Fibroblast of the aortic adventitia (primary cell): Measurements from ENCODE around the gene PPBP. TPM values are rescaled to one million over a fixed set of nuclear protein-coding genes. Genes with fewer than 3 reads are reported as not detected.

Experiments
- DNase-seq: peaks from one replicate; pipeline ENCODE4 v3.0.0-alpha.2; 2010; ENCODE audit warnings: low read depth
- H3K4me3 ChIP-seq: 2 replicates; pipeline ENCODE4 v1.5.1; 2011; ENCODE audit warnings: low read depth, mild to moderate bottlenecking, control low read depth, low read length, moderate library complexity
- total RNA-seq: library from RNA; depleted of rRNA; stranded (reverse); fragments of >200 nt; gene quantifications from 2 replicates; pipeline ENCODE4 v1.2.3, GENCODE V29; 2012; ENCODE audit warnings: low replicate concordance
- TF ChIP-seq, protein P1 (sequence below): IDR thresholded peaks from 2 replicates; pipeline ENCODE4 v1.5.1; 2011; ENCODE audit warnings: mild to moderate bottlenecking, low read length, control low read depth, inconsistent platforms; ENCODE audit not compliant: insufficient read depth

PPBP gene
- total RNA-seq, 1 donor: not detected

DNA sequence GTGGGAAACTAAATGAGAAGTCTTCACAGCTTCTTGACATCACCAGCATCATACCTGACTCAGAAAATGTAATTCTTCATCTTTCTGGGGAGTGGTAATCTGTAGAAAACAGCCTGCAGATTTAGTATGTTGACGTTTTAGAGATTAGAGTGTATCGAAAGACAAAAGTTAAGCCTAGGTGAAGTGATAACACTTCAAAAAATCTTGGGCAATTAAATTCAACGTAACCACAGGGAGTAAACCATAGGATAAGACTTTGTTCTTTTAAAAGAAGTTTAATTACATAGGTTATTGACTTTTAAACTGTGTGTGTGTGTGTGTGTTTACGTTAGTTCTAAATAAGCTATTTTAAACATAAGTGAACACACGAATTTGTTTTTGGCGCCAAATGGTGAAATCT, 12.3 kb upstream of the PPBP start:
- no peak for DNase-seq
- no peak overlapping the region for H3K4me3 ChIP-seq
- TF ChIP-seq, protein P1, sequence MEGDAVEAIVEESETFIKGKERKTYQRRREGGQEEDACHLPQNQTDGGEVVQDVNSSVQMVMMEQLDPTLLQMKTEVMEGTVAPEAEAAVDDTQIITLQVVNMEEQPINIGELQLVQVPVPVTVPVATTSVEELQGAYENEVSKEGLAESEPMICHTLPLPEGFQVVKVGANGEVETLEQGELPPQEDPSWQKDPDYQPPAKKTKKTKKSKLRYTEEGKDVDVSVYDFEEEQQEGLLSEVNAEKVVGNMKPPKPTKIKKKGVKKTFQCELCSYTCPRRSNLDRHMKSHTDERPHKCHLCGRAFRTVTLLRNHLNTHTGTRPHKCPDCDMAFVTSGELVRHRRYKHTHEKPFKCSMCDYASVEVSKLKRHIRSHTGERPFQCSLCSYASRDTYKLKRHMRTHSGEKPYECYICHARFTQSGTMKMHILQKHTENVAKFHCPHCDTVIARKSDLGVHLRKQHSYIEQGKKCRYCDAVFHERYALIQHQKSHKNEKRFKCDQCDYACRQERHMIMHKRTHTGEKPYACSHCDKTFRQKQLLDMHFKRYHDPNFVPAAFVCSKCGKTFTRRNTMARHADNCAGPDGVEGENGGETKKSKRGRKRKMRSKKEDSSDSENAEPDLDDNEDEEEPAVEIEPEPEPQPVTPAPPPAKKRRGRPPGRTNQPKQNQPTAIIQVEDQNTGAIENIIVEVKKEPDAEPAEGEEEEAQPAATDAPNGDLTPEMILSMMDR: no peak

- peak within 1 kb of the TSS; percentile 58 for H3K4me3 ChIP-seq
- peak; percentile 69 for DNase-seq
- TF ChIP-seq, protein P1: peak; percentile 44
These were observed 10.3 kb upstream of the PPBP start, which contains the start of gene CXCL5 for GRCh38 chr4:73998040-73999011. Gene CXCL5, minus strand, starts transcription at chr4:73998677. Its CDS starts 96 bp downstream, at chr4:73998581.

DNA sequence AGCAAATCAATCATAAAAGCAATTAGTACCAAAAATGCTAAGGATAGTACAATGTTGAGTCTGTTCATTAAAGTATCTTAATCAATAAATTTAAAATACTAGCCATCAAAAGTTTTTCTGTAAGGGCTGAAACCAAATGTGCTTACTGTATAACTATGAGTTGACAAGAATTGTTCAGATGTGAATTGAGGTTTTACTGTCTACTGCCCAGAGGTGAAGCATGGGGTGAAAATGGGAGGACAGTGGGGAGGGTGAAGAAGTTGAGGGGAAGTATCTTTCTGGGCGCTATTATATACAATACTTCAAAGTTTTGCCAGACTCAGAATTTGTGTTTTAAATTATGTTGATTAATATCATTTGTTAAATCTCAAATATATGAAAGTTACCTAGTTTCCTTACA, 4.1 kb upstream of the PPBP start:
- H3K4me3 ChIP-seq: no peak overlapping the region
- TF ChIP-seq, protein P1: no peak
- no peak for DNase-seq

GRCh38 chr4:73991742-73992000, 3.7 kb upstream of the PPBP start:
- TF ChIP-seq, protein P1: no peak
- H3K4me3 ChIP-seq: no peak overlapping the region
- no peak for DNase-seq

- DNase-seq: no peak
- no peak overlapping the region for H3K4me3 ChIP-seq
- TF ChIP-seq, protein P1: no peak
These were observed 3.2 kb upstream of the PPBP start for GRCh38 chr4:73990988-73991741.

GRCh38 chr4:73989928-73990327, 1.9 kb upstream of the PPBP start:
- no peak overlapping the region for H3K4me3 ChIP-seq
- TF ChIP-seq, protein P1: no peak
- DNase-seq: no peak
